GM13976 (cell line): Measurements from ENCODE around the gene BICRA.

Source experiments
- DNase-seq: peaks from one replicate; pipeline ENCODE4 v3.0.0; 2012; ENCODE audit warnings: low spot score
- CTCF ChIP-seq: IDR thresholded peaks from 2 replicates; pipeline ENCODE4 v1.5.1; 2012; ENCODE audit warnings: borderline replicate concordance, mild to moderate bottlenecking; ENCODE audit not compliant: insufficient read depth; ENCODE audit errors: extremely low read depth, missing control alignments, control extremely low read depth
- in situ Hi-C: fragments of 300-500 bp; cut with MboI; formaldehyde crosslinking; loops from one replicate; pipeline ENCODE4 v1.12.0; 2022; ENCODE audit warnings: low sequenced_read_pairs, mixed read lengths, inconsistent platforms; ENCODE audit not compliant: unreplicated experiment

BICRA gene

GRCh38 chr19:47651132-47651531 is 42.2 kb downstream of the BICRA start:
- no peak for TF ChIP-seq CTCF
- no peak for DNase-seq

GRCh38 chr19:47651691-47652090 is 42.8 kb downstream of the BICRA start:
- in situ Hi-C loops, result no loop called here
- no peak for DNase-seq
- TF ChIP-seq CTCF, result no peak

More at GRCh38 chr19:47651132-47651531, 42.2 kb downstream of the BICRA start:
- in situ Hi-C loops, result no loop called here

- no peak for DNase-seq
- in situ Hi-C loops, result no loop called here
- no peak for TF ChIP-seq CTCF
These were observed 43.4 kb downstream of the BICRA start for GRCh38 chr19:47652285-47652684.

- DNase-seq, result no peak
- no peak for TF ChIP-seq CTCF
- in situ Hi-C loops, result no loop called here
These were observed 44.9 kb downstream of the BICRA start for GRCh38 chr19:47653856-47654255.

GRCh38 chr19:47657719-47658118 is 48.8 kb downstream of the BICRA start:
- TF ChIP-seq CTCF, result no peak
- no peak for DNase-seq
- in situ Hi-C loops, result no loop called here

- in situ Hi-C loops, result no loop called here
- no peak for TF ChIP-seq CTCF
These were observed 49.8 kb downstream of the BICRA start for GRCh38 chr19:47658431-47659348.

GRCh38 chr19:47660435-47660832 is 51.5 kb downstream of the BICRA start:
- DNase-seq, result no peak
- TF ChIP-seq CTCF, result no peak
- in situ Hi-C loops, result no loop called here

More at GRCh38 chr19:47658431-47659348, 49.8 kb downstream of the BICRA start:
- DNase-seq, result no peak
